Right forelimb (tissue), 1 donor: ENCODE data around the gene TRIM28.
"Not testable (repeated sequence)": the region's sequence is repeated elsewhere in the genome, so short reads cannot be mapped to it uniquely, and the experiment has no call there.

ENCODE experiments used
- DNase-seq: peaks from one replicate; pipeline ENCODE4 v3.0.0-alpha.2; 2018

Gene TRIM28

DNA sequence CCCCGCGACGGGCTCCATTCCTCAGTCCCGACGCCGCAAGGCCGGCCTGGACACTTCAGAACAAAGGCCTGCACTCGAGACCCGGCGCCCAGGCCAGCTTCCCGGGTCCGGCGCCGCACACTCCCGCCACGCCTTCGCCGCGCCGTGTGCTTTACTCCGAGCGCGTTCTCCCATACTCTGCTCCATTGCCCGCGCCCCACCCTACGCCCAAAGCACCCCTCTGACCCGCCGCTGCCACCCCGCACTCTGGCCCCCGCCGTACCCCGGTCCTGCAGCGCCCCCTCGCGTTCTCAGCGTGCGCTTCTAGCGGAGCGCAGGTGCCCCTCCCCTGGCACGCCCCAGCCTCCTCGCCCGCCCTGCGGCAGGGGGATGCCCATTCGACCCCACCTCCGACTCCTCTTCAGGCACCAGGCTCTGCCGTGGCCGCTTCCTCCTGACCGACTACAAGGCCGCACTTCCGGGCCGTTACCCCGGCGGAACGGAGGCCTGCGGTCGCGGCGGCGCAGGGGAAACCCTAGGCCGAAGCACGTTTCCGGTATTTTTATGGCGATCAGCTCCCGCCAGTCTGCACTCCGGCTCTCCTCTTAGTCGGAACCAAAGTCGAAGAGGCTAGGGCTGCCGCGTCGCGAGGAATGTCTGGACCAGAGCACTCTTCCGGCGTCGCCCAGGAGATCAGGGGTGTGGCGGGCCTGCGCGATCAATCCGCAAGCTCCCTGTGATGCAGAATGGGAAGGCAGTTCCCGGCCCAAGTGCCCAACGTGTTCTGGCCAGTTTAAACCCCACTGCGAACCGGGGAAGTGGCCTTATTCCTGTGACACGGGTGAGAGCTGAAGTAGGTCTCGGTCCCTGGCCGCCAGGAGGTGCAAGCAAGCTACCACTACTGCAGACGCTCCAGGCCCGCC is 24.3 kb upstream of the TRIM28 start, which contains the start of gene ZBTB45:
Gene ZBTB45 (minus strand): TSS at position 456 of the 902 bp plus-strand sequence. CDS start 2,137 bp downstream, outside the sequence.
- DNase-seq = peak; percentile 96

DNA sequence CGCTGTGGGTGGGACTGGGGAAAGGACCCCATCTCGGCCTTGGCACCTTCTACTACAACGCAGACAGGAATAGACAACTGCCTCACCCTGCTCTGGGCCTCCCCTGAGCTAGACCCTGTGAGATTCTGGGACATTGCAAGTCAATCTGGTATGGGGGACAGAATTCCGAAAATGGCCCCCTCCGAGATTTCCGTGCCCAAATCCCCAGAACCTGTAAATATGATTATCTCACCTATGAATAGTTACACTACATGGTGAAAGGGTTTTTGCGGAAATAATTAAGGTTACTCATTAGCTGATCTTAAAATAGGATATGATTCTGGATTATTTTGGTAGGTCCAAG is 23.6 kb upstream of the TRIM28 start:
- DNase-seq = no peak

DNA sequence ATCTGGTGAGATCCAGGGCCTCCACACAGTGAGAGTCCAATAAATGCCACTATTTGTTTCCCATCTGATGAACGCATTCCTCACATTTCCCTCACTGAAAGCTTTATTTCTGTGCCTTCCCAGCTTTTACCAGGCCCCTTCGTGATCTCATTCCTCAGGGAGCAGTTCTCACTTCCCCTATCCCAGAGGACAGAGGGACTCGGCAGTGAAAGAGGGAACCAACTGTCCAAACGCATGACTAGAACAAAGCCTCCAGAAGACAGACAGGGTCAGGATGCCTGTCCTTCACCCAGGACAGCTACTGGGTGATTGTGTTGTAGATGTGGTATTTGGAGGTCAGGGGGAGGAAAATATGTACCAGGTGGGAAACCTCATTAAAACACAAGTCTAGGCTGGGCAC is 22.2 kb upstream of the TRIM28 start:
- DNase-seq = no peak

DNA sequence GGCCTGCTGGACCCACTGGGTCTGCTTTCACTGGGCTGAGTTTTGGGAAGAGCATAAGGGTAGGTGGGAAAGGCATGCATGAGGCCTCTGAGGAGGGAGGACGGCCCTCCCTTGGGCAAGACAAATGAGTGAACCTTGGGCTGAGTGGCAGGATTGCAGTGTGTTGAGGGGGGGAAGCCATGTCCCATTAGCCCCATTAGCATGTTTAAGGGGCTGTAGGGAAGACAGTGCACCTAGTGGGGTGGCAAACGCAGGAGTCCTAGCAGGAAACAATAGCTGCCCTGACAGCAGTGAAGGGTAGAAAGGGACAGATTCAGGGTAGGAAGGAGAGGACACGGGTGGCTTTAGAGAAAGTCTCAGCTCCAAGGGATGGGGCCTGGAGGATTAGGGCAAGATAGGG is 21.2 kb upstream of the TRIM28 start:
- no peak for DNase-seq

DNA sequence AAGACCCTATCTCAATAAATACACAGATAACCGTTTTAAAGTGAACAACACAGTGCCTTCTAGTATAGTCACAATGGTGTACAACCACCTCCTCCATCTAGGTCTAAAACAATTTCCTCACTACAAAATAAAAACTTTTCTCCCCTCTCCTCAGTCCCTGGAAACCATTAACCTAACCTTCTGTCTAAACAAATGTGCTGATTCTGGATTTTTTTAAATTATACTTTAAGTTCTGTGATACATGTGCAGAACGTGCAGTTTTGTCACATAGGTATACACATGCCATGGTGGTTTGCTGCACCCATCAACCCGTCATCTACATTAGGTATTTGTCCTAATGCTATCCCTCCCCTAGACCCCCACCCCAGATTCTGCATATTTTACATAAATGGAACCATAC is 14.5 kb upstream of the TRIM28 start:
- DNase-seq = no peak

DNA sequence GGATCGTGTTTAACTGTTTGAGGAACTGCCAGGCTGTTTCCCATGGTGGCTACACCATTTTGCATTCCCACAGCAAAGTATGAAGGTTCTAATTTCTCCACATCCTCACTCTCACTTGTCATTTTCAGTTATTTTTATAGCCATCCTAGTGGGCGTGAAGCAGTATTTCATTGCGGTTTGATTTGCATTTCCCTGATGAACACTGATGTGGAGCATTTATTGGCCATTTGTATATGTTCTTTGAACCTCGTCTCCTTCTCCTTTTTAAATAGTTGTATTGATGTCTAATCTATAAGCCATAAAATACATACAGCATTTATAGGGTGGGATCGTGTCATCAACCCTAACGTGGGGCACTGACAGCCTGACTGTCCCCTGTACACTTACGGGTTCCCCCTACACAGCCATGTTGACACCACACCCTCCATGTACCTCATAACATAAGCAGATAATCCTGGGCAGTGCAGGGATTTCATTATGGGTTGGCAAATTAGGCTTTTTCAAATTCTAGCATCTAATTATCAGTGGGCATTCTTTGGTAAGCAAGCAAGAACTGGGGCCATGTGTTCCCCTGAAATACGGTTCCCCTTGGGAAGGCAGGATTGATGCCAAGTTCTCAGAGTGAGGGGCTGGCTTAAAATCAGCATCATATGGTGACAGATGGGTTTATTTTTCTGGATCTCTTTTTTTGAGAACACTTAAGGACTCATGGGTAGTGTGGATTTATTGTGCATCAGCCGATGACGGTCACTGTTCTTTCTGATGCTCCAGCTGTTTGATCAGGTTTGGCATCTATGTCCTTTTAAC is 12.6 kb upstream of the TRIM28 start:
- no peak for DNase-seq

DNA sequence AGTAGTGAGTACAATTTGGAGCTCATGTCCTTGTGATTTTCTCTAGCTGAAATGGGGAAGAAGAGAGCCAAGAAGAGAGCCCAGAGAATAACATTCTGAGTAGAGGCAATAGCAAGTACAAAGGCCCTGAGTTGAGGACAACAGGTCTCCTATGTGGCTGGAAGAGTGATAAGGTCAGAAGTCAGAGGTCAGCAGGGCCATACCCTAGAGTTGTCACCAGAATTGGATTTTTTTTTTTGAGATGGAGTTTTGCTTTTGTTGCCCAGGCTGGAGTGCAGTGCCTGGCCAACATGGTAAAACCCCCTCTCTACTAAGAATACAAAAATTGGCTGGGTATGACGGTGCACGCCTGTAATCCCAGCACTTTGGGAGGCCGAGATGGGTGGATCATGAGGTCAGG is 8.0 kb upstream of the TRIM28 start:
- no peak for DNase-seq

DNA sequence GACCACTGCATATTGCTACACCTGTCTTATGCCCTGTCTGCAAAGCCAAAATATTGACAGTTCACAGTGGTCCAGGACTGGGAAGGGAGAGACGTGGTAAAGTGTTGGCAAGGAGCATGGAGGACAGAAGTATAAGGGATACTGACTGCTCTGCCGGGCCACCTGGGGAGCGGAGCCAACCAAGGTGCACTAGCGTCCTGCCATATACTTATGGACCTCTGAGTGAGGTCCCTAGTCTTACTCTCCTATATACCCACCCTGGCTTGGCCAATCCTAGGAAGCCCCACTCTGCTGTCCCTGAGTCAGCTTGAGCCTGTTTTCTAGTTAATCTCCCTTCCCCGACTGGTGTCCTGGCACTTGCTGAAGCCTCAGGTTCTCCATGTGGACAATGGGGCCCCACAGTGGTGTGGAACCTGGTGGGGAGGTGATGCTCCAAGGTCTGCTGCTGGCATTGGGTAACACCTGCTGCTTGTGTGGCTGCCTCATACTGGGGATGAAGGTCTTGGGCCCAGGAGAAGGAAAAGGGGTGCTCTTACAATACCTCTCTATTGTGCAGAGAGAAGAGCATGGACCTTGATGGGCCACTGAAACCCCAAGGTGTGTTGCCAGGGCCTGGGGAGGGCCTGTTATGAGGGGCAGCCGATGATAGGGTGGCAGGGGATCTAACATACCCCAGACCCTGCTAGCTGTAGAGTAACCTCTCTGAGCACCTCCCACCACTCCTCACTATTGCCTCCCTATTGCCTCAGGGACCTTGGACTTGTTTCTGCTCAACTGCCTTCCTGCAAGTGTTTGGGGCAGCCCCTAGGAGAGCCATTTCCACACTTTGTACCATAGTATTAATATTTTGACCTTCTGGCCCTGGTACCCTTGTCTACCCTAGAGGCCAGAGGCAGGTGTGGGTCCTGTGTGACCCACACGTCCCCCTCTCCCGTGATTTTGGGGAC is 6.7 kb upstream of the TRIM28 start:
- no peak for DNase-seq

DNA sequence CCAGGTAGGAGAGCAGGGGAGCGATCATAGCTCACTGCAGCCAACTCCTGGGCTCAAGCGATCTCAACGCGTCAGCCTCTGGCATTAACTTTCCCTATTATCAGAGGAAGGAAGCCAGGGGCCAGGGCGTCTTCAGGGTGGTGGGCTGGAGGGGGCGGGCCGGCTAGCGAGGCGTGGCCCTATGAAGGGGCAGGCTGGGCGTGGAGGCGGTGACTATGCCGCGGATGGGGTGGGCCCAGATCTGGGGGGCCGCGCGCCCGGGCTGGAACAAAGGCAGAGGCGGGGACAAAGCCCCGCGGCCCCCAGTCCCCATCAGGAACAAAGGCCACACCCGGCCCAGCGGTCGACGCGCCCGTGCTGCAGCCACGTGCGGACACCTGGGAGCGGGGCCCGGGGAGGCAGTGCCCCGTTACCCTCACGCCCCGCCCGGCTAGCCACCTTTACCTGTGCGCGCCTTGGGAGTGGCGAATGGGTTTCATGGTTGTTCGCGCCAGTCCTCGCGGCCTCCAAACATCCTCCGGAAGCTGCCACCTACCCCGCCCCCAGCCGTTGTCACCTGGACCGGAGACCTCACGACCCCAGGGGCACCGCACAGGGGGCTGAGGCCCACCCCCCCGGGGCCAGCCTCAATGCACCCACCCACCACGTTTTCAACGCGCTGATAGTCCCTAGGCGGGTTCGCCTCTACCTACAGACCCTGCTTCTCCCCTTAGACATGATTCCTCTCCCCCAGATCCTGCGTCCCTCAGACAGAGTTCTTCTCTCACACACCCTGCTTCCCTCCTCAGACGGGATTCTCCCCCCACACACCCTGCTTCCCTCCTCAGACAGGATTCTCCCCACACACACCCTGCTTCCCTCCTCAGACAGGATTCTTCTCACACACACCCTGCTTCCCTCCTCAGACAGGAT is 5.4 kb upstream of the TRIM28 start:
- DNase-seq = peak; percentile 68

DNA sequence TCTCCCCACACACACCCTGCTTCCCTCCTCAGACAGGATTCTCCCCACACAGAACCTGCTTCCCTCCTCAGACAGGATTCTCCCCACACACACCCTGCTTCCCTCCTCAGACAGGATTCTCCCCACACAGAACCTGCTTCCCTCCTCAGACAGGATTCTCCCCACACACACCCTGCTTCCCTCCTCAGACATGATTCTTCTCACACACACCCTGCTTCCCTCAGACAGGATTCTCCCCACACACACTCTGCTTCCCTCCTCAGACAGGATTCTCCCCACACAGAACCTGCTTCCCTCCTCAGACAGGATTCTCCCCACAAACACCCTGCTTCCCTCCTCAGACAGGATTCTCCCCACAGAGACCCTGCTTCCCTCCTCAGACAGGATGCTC is 4.7 kb upstream of the TRIM28 start:
- not testable (repeated sequence) for DNase-seq

DNA sequence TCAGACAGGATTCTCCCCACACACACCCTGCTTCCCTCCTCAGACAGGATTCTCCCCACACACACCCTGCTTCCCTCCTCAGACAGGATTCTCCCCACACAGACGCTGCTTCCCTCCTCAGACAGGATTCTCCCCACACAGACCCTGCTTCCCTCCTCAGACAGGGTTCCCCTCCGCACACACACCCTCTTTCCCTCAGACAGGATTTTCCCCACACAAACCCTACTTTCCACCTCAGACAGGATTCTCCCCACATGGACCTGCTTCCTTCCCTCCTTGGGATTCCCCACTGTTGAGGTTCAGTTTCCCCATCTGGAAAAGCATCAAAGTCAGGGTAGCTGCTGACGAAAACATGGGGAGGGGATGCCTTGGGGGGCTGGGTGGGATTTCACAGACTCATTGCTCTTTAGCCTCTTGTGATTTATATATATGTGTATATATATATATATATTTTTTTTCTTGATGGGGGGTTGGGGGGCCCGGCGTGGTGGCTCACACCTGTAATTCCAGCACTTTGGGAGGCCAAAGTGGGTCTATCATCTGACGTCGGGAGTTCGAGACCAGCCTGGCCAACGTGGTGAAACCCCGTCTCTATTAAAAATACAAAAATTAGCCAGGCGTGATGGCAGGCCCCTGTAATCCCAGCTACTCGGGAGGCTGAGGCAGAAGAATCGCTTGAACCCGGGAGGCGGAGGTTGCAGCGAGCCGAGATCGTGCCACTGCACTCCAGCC is 1.1 kb upstream of the TRIM28 start:
- DNase-seq = not testable (repeated sequence)

DNA sequence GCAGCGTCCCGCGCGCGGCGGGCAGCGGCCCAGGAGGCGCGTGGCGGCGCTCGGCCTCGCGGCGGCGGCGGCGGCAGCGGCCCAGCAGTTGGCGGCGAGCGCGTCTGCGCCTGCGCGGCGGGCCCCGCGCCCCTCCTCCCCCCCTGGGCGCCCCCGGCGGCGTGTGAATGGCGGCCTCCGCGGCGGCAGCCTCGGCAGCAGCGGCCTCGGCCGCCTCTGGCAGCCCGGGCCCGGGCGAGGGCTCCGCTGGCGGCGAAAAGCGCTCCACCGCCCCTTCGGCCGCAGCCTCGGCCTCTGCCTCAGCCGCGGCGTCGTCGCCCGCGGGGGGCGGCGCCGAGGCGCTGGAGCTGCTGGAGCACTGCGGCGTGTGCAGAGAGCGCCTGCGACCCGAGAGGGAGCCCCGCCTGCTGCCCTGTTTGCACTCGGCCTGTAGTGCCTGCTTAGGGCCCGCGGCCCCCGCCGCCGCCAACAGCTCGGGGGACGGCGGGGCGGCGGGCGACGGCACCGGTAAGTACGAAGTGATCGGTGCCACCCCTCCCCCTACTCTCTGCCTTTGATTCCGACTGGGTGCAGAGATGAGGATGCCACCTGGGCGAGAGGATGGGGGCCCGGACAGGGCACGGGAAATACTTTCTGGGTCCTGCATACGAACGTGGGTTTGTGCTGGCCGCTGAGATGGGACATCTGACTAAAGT is 874 bp downstream of the TRIM28 start:
- peak; percentile 66 for DNase-seq

DNA sequence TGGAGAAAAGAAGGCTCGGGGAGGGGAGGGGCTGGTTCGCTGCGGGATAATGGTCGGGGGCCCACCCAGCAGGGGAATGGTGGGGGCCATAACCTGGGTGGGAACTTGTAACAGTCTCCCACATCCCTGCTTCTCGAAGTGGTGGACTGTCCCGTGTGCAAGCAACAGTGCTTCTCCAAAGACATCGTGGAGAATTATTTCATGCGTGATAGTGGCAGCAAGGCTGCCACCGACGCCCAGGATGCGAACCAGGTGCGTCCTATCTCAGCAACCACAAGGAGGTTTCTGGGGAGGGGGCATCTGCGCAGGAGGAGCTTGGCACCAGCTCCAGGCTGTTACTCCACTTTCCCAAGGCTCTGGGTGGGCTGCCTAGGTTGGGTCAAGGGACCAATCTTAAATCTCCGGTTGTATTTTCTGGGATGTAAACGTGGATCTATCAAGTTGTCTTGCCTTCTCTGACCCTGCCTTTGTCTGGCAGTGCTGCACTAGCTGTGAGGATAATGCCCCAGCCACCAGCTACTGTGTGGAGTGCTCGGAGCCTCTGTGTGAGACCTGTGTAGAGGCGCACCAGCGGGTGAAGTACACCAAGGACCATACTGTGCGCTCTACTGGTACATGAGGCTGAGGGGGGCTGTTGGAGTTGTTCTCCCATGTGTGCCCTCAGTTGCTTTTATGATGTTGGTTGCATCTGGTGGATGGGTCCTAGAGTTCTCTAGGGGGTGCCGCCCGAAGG is 1.6 kb downstream of the TRIM28 start:
- DNase-seq = no peak

DNA sequence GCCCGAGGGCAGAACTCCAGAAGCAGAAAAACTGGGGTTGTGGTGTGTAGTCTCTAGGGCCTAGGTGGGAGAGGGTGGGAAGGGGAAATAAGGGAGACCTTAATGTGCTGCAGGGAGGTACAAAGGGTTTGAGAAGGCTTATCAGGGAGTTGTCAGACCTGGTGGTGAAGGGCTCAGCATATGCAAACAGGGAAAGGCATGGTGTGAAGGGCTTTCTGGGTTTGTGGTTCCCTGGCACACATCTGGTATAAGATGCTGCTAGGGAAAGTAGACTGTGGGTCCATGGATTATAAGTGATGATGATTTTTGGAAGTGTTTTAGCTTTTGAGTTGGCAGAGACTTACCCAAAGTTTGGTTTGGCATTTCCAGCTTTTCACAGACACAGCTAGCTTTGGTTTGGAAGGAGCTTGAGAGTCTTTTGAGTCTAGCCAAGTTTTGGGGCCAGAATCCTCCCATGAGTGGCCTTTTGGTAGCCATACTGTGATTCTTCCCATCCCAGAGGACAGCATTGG is 2.2 kb downstream of the TRIM28 start:
- no peak for DNase-seq

DNA sequence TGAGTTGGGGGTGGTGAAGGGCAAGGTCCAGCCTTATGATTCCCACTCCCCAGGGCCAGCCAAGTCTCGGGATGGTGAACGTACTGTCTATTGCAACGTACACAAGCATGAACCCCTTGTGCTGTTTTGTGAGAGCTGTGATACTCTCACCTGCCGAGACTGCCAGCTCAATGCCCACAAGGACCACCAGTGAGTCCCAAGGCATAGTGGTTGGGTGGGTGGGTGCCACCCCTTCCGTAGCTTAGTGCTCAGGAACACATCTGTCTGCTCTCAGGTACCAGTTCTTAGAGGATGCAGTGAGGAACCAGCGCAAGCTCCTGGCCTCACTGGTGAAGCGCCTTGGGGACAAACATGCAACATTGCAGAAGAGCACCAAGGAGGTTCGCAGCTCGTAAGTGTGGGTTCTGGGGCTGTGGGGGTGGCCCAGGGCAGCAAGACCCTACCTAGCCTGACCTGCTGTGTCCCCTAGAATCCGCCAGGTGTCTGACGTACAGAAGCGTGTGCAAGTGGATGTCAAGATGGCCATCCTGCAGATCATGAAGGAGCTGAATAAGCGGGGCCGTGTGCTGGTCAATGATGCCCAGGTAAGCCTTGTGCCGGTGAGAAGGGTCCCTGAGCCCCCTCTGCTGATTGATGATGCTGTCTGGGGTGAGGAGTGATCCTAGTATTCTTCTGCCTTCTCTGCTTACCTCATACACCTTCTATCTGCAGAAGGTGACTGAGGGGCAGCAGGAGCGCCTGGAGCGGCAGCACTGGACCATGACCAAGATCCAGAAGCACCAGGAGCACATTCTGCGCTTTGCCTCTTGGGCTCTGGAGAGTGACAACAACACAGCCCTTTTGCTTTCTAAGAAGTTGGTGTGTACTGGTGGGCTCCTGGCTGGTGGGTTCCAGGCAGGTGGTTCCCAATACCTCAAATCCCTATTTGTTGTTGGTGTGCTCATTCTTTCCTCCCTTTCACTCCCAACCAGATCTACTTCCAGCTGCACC is 3.8 kb downstream of the TRIM28 start:
- DNase-seq = no peak

DNA sequence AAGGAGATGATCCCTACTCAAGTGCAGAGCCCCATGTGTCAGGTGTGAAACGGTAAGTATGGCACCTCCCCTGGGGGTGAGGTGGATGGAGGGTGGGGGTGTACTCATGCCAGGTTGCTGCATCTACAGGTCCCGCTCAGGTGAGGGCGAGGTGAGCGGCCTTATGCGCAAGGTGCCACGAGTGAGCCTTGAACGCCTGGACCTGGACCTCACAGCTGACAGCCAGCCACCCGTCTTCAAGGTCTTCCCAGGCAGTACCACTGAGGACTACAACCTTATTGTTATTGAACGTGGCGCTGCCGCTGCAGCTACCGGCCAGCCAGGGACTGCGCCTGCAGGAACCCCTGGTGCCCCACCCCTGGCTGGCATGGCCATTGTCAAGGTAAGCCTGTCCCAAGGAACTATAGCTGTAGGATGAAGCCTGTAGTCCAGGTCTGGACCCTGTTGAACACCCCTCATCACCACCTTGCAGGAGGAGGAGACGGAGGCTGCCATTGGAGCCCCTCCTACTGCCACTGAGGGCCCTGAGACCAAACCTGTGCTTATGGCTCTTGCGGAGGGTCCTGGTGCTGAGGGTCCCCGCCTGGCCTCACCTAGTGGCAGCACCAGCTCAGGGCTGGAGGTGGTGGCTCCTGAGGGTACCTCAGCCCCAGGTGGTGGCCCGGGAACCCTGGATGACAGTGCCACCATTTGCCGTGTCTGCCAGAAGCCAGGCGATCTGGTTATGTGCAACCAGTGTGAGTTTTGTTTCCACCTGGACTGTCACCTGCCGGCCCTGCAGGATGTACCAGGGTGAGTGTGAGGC is 5.2 kb downstream of the TRIM28 start:
- no peak for DNase-seq

DNA sequence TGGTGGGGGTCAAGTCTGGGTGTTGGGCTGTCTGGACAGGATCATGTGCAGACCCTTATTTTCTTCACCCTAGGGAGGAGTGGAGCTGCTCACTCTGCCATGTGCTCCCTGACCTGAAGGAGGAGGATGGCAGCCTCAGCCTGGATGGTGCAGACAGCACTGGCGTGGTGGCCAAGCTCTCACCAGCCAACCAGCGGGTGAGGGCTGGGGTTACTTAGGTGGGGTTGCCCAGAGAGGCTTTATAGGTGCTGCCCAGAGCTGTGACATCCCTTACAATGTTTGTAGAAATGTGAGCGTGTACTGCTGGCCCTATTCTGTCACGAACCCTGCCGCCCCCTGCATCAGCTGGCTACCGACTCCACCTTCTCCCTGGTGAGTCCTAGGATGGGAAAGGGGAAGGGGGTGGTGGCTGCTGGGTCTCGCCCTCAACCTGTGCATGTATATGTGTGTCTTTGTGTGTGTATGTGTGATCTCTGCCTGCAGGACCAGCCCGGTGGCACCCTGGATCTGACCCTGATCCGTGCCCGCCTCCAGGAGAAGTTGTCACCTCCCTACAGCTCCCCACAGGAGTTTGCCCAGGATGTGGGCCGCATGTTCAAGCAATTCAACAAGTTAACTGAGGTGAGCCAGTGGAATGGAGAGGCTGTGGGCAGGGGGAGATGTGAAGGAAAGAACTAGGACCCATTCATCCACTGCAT is 5.9 kb downstream of the TRIM28 start:
- DNase-seq = no peak
